ENCODE measurements around the gene HOXB9. TPM values are rescaled to one million over a fixed set of nuclear protein-coding genes. Genes with fewer than 3 reads are reported as not detected.

Gene HOXB9
- total RNA-seq, 2 experiments from 2014 or later = not detected

DNA sequence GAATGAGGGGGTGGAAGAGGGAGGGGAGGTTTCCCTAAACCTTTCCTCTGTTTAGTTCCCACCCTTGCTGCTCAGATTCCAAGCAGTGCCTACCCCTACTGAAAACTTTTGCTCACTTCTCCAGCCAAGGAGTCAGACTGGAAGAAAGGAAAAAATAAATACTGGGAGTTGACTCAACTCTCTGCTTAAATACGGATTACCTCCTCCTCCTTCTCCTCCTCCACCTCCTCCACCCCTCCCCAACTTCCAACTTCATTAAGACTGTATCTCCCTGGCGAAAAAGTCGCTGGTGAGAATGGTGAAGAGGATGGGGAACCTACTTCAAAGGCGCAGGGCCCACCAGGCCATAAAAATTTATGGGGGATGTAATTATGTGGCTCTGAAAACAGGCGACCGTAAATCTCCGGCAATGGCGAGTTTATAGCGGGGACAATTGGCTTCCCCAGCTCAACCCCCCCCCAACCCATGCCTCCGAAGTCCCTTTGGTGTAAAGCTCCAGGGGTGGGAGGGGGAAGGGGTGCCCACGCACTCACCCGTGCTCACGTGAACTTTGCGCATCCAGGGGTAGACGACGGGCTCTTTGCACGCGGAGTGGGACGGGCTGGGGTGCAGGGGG is 48.7 kb downstream of the HOXB9 start:
- no peaks in the 10 kb centered on the region for H4K20me1 ChIP-seq (ENCODE audit: insufficient read depth, low read length)
- H3K79me2 ChIP-seq (ENCODE audit: insufficient read depth, low read depth, low read length) = peaks cover 6% of the 10 kb centered on the region; the same call in 1 of the 2 replicates
- ChIA-PET POLR2A (no interaction called here), CTCF (ENCODE audit: unreplicated experiment) (interaction anchor here (0.6 kb wide), 2 partner anchors 29 to 330 kb away, joined by 6 to 8 read pairs; no protein-coding TSS in a partner anchor)
- H3K4me2 ChIP-seq (ENCODE audit: low read length) = peak overlapping the region; percentile 77
- H2AFZ ChIP-seq (ENCODE audit: low read length) = peak overlapping the region; percentile 45; the same call in 1 of the 2 replicates
- intact Hi-C loops (cut with micrococcal nuclease; ENCODE audit: unreplicated experiment) = no loop called here
- TF ChIP-seq EZH2phosphoT487 (IDR thresholded peaks at IDR 0.05; ENCODE audit: borderline replicate concordance, low read depth, low read length) (no peak), CTCF (conservative IDR thresholded peaks at IDR 0.05; ENCODE audit: low read length) (no peak)
- H3K9me3 ChIP-seq (ENCODE audit: low read length) = no peaks in the 10 kb centered on the region
- peak; percentile 25 for DNase-seq (ENCODE audit: low spot score)
- H3K36me3 ChIP-seq (ENCODE audit: insufficient read depth, low read length) = peaks cover 5% of the 10 kb centered on the region; the same call in 1 of the 2 replicates
- no TSS peak for BruUV-seq (replicated peaks)
- peaks cover 19% of the 10 kb centered on the region for H3K4me1 ChIP-seq (ENCODE audit: insufficient read depth, low read length, poor library complexity, severe bottlenecking)
- H3K9me2 ChIP-seq (ENCODE audit: insufficient read depth, low read length) = no peaks in the 10 kb centered on the region
- H3K27ac ChIP-seq (ENCODE audit: low read depth, low read length, poor library complexity, severe bottlenecking) = no peak overlapping the region
- H3K4me3 ChIP-seq (ENCODE audit: low read depth, low read length, poor library complexity, severe bottlenecking) = peak overlapping the region; percentile 85

GRCh38 chr17:48576479-48577309 is 49.5 kb downstream of the HOXB9 start:
- H3K27ac ChIP-seq (ENCODE audit: low read depth, low read length, poor library complexity, severe bottlenecking) = no peak overlapping the region
- H3K36me3 ChIP-seq (ENCODE audit: insufficient read depth, low read length) = peaks cover 5% of the 10 kb centered on the region; the same call in 1 of the 2 replicates
- POLR2A ChIA-PET = no interaction called here
- H3K4me2 ChIP-seq (ENCODE audit: low read length) = peak overlapping the region; percentile 77
- no peaks in the 10 kb centered on the region for H3K9me3 ChIP-seq (ENCODE audit: low read length)
- H3K4me1 ChIP-seq (ENCODE audit: insufficient read depth, low read length, poor library complexity, severe bottlenecking) = peaks cover 19% of the 10 kb centered on the region
- H4K20me1 ChIP-seq (ENCODE audit: insufficient read depth, low read length) = no peaks in the 10 kb centered on the region
- no peaks in the 10 kb centered on the region for H3K9me2 ChIP-seq (ENCODE audit: insufficient read depth, low read length)
- BruUV-seq (replicated peaks) = no TSS peak
- TF ChIP-seq EZH2phosphoT487 (IDR thresholded peaks at IDR 0.05; ENCODE audit: borderline replicate concordance, low read depth, low read length) (no peak), CTCF (conservative IDR thresholded peaks at IDR 0.05; ENCODE audit: low read length) (no peak)
- no peak for DNase-seq (ENCODE audit: low spot score)
- H3K4me3 ChIP-seq (ENCODE audit: low read depth, low read length, poor library complexity, severe bottlenecking) = peak overlapping the region; percentile 85
- CTCF ChIA-PET (ENCODE audit: unreplicated experiment) = interaction anchor here (0.6 kb wide), 1 partner anchor 28 kb away, joined by 6 read pairs; no protein-coding TSS in a partner anchor
- H2AFZ ChIP-seq (ENCODE audit: low read length) = no peak overlapping the region
- H3K79me2 ChIP-seq (ENCODE audit: insufficient read depth, low read depth, low read length) = peaks cover 6% of the 10 kb centered on the region; the same call in 1 of the 2 replicates
- intact Hi-C loops (cut with micrococcal nuclease; ENCODE audit: unreplicated experiment) = no loop called here
